ENCODE data around the gene ACADSB.

The ACADSB gene

DNA sequence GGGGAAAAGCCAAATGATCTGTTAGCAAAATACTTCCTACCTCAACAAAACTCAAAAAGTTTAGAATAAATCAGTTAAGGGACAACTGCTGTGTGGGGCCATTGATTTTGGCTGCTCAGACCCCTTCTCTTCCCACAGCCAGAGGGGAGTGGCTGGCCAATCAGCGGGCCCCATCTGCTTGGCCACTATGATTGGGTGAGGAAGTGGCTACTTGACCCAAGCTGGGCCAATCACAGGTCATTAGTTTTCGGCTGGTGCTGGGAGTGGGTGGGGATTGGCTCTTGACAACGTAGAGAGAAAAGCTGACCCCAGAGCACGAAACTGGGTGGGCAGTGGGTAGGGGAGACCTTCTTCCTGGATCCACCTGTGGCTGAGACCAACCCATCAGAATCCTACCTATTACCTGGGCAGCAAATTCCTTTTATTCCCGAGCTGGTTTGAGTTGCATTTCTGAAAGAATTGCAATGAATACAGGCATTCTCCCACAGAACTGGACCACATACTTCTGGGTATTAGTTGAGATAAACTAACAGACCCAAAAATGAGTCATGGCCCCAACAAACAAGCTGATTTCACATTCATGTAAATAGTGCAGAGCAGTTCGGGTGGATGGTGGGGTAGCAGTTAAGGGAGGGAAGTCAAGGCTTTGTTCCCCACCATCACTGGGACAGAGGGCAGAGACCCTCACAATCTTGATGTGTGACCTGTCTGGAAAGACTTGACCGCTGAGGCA, 91.4 kb downstream of the ACADSB start:
- no peak for DNase-seq (ENCODE audit: low read depth)

DNA sequence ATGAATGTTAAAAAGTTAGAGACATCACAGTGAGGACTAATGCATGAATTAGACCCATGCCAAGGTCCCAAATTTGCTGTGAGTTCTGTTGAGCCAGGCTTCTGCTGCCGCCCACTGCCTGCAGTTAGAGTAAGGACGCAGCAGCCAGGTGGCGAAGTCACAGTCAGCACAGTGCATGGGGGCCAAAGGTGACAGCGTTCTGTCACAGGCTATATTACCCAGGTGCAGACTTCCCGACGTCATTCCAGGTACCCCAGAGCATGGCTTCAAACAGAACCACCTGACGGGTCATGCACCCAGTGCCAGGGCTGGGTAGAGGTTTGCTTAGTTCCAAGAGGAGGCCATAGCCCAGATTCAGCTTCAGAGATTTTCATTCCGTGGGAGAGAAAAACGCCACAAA, 93.1 kb downstream of the ACADSB start:
- DNase-seq (ENCODE audit: low read depth): no peak

DNA sequence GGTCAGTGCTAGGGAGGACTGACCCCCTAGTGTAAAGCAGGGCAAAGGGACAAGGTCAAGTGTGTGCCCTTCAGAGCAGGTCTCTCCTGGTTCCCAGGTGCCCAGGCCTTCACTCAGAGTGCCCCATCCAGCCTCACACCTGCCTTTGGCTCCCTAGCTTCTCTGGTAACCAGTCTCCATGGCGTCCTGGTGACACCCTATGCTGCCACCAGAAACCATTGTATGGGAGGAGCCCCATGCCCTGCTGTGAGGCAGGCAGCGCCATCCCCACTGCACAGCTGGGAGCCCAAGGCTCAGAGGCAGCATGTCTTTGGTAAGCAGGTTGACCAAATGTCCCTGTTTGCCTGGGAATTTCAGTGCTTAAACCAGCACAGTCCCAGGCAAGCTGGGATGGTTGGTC, 93.9 kb downstream of the ACADSB start:
- no peak for DNase-seq (ENCODE audit: low read depth)

DNA sequence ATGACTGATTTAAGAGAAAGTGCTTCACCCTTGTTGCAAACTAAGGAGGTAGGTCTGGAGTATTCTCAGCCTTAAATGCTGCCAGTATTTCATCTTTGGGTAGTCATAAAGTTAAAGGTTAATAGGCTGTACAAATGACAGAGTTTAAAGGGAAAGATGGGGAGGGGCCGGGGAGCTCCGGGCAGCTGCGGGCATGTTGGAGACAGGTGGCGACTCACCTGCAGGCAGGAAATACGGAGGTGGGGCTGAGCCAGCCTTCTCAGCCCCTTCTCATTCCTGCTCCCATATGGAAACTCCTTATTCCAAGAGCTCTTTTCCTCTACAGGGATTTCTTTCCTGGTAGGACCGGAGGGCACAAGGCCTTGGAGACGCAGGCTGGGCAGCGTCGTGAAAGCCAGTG, 95.1 kb downstream of the ACADSB start:
- DNase-seq (ENCODE audit: low read depth): no peak
